WERI-Rb-1 (cell line): ENCODE results near the gene TRAF3.
"Not testable (repeated sequence)": the region's sequence is repeated elsewhere in the genome, so short reads cannot be mapped to it uniquely, and the experiment has no call there.

Experiments
- DNase-seq: peaks from one replicate; pipeline ENCODE4 v3.0.0-alpha.2; 2020
- H3K27ac ChIP-seq: fragments of 250-450 bp; sonication (Bioruptor Pico); 2 replicates; pipeline ENCODE4 v1.5.1; 2020; ENCODE audit warnings: mild to moderate bottlenecking, moderate library complexity
- H3K27me3 ChIP-seq: fragments of 250-450 bp; sonication (Bioruptor Pico); 2 replicates; pipeline ENCODE4 v1.5.1; 2021; ENCODE audit warnings: mild to moderate bottlenecking, low read depth, moderate library complexity; ENCODE audit not compliant: insufficient read depth, severe bottlenecking
- H3K36me3 ChIP-seq: fragments of 250-450 bp; sonication (Bioruptor Pico); 2 replicates; pipeline ENCODE4 v1.5.1; 2020; ENCODE audit warnings: mild to moderate bottlenecking, moderate library complexity
- H3K4me3 ChIP-seq: 2 replicates; pipeline ENCODE4 v1.5.1; 2011; ENCODE audit warnings: low read depth, mild to moderate bottlenecking, control low read depth, low read length
- H3K9me3 ChIP-seq: fragments of 250-450 bp; sonication (Bioruptor Pico); 2 replicates; pipeline ENCODE4 v1.5.1; 2021; ENCODE audit warnings: mild to moderate bottlenecking, moderate library complexity; ENCODE audit not compliant: severe bottlenecking
- CTCF ChIP-seq: IDR thresholded peaks from 2 replicates; pipeline ENCODE4 v1.5.1; 2011; ENCODE audit warnings: low read depth, mild to moderate bottlenecking, control low read depth, inconsistent platforms, low read length

TRAF3 gene

GRCh38 chr14:102889615-102890014 lies 112.4 kb downstream of the TRAF3 start:
- H3K9me3 ChIP-seq, result no peaks in the 10 kb centered on the region
- H3K27me3 ChIP-seq, result no peaks in the 10 kb centered on the region
- H3K4me3 ChIP-seq, result no peak overlapping the region
- TF ChIP-seq CTCF, result no peak
- no peak overlapping the region for H3K27ac ChIP-seq
- DNase-seq, result no peak
- H3K36me3 ChIP-seq, result peaks cover 12% of the 10 kb centered on the region

- DNase-seq, result no peak
Observed at GRCh38 chr14:102891111-102891510, 113.9 kb downstream of the TRAF3 start.

GRCh38 chr14:102891556-102891955 lies 114.3 kb downstream of the TRAF3 start:
- no peak for TF ChIP-seq CTCF
- DNase-seq, result no peak
- Histone ChIP-seq H3K9me3 (no peaks in the 10 kb centered on the region), H3K4me3 (no peak overlapping the region), H3K27ac (no peak overlapping the region), H3K27me3 (no peaks in the 10 kb centered on the region), H3K36me3 (peaks cover 2% of the 10 kb centered on the region)

More at GRCh38 chr14:102891111-102891510, 113.9 kb downstream of the TRAF3 start:
- Histone ChIP-seq H3K36me3 (peaks cover 6% of the 10 kb centered on the region), H3K27me3 (no peaks in the 10 kb centered on the region), H3K27ac (no peak overlapping the region), H3K4me3 (no peak overlapping the region), H3K9me3 (no peaks in the 10 kb centered on the region)
- TF ChIP-seq CTCF, result no peak

GRCh38 chr14:102892651-102893050 lies 115.4 kb downstream of the TRAF3 start:
- Histone ChIP-seq H3K9me3 (no peaks in the 10 kb centered on the region), H3K36me3 (peaks cover 1% of the 10 kb centered on the region), H3K4me3 (no peak overlapping the region), H3K27ac (no peak overlapping the region), H3K27me3 (no peaks in the 10 kb centered on the region)
- no peak for TF ChIP-seq CTCF
- no peak for DNase-seq

- no peak for DNase-seq
- TF ChIP-seq CTCF, result no peak
Observed at GRCh38 chr14:102893452-102893851, 116.2 kb downstream of the TRAF3 start.

GRCh38 chr14:102896735-102897134 lies 119.5 kb downstream of the TRAF3 start:
- H3K36me3 ChIP-seq, H3K27ac ChIP-seq: not testable (repeated sequence)

More at GRCh38 chr14:102893452-102893851, 116.2 kb downstream of the TRAF3 start:
- H3K27ac ChIP-seq, result no peak overlapping the region
- H3K4me3 ChIP-seq, result no peak overlapping the region
- H3K36me3 ChIP-seq, result peaks cover 6% of the 10 kb centered on the region
- H3K9me3 ChIP-seq, result no peaks in the 10 kb centered on the region
- H3K27me3 ChIP-seq, result no peaks in the 10 kb centered on the region

More at GRCh38 chr14:102896735-102897134, 119.5 kb downstream of the TRAF3 start:
- not testable (repeated sequence) for H3K27me3 ChIP-seq, H3K9me3 ChIP-seq, DNase-seq, H3K4me3 ChIP-seq
